ENCODE results near the gene CDC42BPA. TPM values are rescaled to one million over a fixed set of nuclear protein-coding genes. Genes with fewer than 3 reads are reported as not detected.
A peak's percentile ranks its signal among the peaks of the same experiment; 100 is the strongest.
"Not testable (repeated sequence)": the region's sequence is repeated elsewhere in the genome, so short reads cannot be mapped to it uniquely, and the experiment has no call there.

The CDC42BPA gene, protein sequence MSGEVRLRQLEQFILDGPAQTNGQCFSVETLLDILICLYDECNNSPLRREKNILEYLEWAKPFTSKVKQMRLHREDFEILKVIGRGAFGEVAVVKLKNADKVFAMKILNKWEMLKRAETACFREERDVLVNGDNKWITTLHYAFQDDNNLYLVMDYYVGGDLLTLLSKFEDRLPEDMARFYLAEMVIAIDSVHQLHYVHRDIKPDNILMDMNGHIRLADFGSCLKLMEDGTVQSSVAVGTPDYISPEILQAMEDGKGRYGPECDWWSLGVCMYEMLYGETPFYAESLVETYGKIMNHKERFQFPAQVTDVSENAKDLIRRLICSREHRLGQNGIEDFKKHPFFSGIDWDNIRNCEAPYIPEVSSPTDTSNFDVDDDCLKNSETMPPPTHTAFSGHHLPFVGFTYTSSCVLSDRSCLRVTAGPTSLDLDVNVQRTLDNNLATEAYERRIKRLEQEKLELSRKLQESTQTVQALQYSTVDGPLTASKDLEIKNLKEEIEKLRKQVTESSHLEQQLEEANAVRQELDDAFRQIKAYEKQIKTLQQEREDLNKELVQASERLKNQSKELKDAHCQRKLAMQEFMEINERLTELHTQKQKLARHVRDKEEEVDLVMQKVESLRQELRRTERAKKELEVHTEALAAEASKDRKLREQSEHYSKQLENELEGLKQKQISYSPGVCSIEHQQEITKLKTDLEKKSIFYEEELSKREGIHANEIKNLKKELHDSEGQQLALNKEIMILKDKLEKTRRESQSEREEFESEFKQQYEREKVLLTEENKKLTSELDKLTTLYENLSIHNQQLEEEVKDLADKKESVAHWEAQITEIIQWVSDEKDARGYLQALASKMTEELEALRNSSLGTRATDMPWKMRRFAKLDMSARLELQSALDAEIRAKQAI (N-terminal part only)
- 29.8 and 38.2 TPM in 2 replicates for total RNA-seq (2014; rRNA removed)
- 10.2 TPM for polyA plus RNA-seq (2012)

DNA sequence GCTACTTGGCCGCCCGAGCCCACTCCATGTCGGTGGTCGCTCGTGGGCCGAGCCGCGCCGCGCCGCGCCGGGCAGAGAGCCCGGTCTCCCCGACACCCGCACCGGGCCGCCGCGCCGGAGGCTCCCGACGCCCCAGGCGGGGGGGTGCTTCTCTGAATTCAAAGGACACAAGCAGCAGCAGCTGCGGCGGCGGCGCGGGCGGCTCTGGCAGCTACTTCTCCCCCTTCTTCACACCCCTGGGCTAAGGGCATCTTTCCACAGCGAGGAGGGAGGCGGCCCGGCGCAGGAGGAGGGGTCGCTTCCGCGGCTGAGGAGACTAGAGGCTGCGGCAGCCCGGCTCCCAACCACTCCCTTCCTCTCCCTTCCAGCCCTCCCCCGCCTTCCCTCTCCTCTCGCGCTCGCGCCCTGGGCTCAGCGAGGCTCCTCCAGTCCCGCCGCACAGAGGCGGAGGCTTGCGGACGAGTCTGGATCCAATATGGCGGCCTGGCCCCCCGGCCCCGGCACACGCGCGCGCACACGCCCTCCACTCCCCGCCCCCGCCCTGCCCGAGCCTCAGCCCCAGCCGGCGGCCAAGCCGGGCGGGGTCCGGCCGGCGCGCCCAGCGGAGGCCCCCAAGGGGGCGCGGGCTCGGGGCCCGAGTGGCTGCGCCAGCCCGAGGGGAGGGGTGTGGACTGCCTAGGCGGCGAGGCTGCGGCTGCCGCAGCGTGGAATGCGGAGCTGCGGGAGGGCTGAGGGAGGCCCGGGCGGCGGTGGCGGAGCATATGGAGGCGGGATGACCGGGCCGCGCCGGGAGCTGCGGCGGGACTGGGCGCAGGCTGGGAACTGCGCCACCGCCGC, at the start of gene CDC42BPA:
CDC42BPA (minus strand) TSS at position 477 of the 837 bp plus-strand sequence. CDS start 1,310 bp downstream, outside the sequence.
- peak; percentile 90 for DNase-seq (ENCODE audit: low read depth)

DNA sequence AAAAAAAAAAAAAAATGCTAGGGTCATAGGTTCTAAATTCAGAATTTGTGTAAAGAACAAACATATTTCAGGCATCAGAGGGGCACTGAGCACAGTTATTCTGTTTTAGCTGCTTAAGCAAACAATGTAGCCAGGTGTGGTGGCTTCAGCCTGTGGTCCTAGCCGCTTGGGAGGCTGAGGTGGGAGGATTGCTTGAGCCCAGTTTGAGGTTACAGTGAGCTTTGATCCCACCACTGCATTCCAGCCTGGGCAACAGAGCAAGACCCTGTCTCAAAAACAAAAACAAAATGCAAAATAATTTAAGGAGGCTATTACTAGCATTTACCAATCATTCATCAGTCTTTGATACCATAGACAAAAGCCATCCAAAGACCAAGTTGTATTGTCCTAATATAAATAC, 49.7 kb upstream of the CDC42BPA start:
- DNase-seq (ENCODE audit: low read depth), result no peak

DNA sequence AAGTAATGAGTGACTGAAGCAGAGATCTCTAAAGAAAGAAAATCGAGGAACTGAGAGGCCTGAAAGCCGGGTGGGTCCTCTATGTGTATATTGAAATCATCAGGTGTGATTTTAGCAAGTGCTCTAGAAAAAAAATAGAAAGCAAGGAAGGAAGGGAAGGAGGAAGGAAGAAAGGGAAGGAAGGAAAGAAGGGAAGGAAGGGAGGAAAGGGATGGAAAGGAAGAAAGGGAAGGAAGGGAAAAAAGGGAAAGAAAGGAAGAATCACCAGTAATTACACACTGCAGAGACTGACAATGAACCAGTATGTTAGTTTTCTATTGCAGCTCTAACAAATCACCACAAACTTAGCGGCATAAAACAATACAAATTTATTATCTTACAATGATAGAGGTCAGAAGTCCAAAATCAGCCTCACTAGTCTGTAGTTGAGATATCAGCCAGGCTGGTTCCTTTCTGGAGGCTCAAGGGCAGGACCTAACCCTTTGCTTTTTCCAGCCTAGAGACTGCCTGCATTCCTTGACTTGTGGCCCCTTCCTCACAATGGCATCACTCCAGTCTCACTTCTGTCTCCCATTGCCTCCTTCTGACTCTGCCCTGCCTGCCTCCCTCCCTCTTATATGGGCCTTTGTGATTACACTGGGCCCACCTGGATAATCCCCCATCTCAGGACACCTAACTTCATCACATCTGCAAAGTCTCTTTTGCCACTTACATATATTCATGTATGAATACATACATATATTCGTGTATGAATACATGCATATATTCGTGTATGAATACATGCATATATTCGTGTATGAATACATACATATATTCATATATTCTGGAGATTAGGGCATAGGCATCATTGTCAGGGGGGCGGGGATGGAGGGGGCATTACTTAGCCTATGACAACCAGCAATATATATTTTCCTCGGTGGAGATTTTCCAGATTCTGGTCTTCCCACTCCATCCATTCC, 47.5 kb upstream of the CDC42BPA start:
- no peak for DNase-seq (ENCODE audit: low read depth)

DNA sequence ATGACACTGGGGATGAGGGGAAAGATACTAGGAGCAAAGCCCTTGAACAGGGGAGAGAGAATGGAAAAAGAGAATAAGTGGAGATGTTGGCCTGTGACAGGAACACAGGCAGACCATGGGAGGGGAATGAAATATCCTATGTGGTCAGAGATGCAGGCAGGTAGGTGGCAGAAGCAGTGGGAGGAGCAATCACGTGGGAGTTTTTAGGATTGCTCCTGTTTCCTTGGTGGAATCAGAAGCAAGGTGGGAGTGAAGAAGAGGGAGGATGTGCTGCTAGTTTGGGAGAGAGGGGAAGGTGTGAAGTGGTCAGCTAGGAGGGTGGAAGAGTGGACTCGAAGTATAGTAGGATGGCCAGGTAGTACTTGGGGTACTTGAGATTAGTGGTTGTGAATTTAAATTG, 46.4 kb upstream of the CDC42BPA start:
- DNase-seq (ENCODE audit: low read depth), result no peak

DNA sequence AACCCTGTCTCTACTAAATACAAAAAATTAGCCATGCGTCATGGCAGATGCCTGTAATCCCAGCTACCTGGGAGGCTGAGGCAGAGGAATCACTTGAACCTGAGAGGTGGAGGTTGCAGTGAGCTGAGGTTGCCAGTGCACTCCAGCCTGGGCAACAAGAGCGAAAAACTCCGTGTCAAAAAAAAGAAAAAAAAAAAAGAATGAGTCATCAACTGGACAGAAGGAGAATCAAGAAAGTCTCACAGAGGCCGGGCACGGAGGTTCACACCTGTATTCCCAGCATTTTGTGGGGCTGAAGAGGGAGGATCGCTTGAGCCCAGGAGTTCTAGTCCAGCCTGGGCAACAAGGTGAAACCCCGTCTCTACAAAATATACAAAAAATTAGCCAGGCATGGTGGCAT, 45.5 kb upstream of the CDC42BPA start:
- DNase-seq (ENCODE audit: low read depth), result no peak

DNA sequence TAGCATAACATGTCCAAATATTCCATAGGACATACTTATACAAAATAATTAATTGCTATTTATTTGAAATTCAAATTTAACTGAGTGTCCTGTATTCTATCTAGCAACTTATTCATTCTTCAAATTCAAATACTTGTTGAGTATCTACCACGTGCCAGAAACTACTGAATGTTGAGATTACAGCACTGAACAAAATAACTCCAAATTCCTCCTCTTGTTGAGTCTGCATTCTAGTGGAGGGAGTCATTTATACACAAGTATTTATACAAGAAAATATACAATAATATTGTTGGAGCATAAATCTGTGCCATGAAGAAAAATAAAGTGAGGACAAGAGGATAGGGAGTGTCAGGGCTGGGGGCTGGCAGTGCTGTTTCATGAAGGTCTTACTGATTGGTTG, 43.7 kb upstream of the CDC42BPA start:
- no peak for DNase-seq (ENCODE audit: low read depth)

DNA sequence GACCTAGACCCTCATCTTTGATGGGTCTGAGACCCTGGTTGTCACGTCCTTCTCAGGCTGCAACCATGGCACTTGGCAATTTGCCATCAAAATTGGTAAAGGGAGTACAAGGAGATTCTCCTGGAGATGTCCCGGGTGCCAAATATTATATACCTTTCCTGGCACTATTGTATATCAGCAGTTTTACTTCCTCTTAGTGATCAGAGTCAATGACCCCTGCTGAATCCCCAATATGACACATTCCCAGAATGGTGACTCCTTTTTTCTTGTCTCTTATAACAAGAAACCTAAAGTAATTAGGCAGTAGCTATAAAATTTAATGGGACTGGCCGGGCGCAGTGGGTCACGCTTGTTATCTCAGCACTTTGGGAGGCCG, 39.6 kb upstream of the CDC42BPA start:
- DNase-seq (ENCODE audit: low read depth), result no peak

DNA sequence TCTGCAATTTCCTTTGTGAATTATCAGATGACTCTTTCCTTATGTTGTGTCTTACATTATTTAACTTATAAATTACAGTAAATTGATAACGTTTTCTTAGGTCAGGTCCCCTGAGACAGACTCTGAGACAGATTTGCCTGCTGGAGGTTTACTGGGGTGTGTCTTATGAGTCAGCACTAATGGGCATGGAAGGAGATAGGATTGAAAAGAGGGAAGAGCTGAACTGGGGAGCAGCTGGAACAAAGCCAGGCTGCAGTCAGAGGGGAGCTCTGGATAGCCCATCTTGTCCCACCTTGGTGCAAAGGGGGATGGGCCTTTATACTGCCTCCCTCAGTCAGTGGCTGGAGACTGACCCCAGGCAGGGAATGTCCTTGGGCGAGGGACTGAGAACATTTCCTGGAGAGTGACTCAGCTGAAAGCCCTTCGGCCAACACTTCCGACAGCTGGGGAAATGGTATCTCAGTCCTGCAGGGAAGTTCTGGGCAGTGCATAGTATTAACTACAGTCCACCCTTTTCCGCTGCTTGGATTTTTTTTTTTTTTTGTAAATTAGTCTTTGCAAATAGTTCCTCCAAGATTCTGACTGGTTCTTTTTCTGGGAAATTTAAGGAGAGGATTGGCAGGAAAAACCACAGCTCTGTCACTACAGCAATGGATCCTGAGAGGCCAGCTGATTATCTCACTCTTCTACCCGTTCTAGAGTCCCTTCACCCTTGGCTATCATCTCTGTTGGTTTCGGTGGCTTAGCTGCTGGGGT, 39.1 kb upstream of the CDC42BPA start:
- peak; percentile 96 for DNase-seq (ENCODE audit: low read depth)

DNA sequence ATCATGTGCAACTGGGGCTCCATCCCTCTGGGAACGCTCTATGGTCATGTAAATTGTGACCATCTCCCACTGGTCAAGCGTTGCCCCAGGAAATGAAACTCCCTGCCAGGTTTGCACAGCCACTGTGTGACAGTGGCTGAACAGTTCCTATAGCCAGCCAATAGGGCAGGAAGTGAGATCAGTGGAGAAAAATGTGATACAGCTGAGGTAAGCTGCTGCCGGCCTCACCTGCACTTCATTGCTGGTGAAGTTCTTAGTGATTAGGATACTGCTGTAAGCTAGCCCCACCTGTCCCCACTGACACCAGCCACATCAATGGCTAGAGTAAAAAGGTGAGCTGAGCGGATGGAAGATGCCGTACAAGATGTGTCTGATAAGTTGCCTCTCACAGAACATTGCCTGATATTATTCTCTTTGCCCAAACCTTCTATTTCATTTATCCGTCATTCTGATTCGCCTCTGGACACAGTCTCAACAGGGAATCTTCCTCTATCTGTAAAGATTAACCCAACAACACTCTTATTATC, 38.4 kb upstream of the CDC42BPA start:
- no peak for DNase-seq (ENCODE audit: low read depth)

DNA sequence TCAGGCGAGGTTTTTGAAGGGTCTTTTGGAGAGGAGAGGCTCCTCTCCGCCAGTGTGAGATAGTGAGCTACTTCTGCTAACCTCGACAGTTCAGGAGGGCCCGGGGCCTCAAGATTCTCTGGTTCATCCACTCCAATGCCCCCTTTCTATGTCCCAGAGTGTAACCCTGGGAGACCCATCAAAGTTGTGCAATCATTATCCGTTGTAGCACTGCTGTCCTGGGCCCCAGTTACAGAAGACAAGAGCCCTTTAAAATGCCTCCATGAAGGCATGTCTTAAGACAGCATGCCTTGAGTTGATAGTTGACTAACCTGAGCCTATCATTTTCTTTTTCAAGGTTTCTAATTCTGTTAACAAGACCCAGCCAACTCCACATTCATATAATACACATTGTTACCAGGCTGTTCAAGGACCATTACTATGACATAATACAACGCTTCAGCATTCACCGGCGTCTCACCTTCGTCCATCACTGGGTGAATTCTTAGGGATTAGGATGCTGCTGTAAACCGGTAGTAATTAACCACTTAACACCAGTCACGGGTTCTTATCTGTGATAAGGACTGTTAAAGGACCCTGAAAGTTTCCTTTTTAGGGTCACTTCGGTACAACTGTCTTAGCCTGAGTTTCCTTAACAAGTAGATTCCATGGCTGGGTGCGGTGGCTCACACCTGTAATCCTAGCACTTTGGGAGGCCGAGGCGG, 37.4 kb upstream of the CDC42BPA start:
- DNase-seq (ENCODE audit: low read depth), result no peak

DNA sequence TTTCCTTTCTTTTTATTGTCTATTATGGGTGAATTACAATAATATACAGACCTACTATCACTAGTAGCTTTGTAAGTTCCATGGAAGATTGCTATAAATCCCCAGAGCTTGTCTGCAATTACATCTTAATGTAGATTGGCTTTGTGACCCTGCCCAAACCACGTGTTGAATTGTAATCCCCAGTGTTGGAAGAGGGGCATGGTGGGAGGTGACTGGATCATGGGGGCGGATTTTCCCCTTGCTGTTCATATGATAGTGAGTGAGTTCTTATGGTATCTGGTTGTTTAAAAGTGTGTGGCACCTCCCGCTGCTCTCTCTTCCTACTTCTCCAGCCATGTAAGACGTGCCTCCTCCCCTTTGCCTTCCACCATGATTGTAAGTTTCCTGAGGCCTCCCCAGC, 34.9 kb upstream of the CDC42BPA start:
- no peak for DNase-seq (ENCODE audit: low read depth)

DNA sequence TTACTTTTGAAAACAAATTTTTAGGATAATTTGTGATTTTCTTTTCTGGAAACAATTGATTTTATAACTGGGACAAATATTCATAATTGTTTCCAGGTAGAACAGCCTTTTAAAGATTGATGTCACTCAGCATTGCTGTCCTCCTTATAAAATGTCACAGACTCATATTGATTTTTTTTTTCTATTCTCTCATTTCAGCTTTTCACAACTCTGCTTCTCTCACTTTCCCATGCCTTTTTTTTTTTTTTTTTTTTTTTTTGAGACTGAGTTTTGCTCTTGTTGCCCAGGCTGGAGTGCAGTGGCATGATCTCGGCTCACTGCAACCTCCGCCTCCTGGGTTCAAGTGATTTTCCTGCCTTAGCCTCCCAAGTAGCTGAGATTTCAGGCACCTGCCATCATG, 33.9 kb upstream of the CDC42BPA start:
- DNase-seq (ENCODE audit: low read depth), result not testable (repeated sequence)

DNA sequence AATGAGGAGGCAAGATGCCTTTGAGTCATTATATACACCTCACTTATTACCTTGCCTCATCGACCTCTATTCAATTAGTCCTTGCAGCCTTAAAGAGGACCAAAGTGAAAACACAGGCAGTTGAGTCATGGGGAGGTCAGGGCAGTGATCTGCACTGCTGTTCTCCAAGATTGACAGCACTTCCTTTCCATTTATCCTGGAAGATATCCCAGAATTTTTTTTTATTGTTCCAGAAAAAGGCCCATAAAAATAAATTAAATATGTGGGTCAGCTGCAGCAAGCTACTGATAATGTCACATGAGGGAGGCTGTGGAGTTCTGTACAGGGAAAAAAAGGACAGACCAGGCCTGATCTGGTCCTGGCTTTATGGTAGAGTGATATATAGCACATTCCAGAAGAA, 33.2 kb upstream of the CDC42BPA start:
- peak; percentile 79 for DNase-seq (ENCODE audit: low read depth)

DNA sequence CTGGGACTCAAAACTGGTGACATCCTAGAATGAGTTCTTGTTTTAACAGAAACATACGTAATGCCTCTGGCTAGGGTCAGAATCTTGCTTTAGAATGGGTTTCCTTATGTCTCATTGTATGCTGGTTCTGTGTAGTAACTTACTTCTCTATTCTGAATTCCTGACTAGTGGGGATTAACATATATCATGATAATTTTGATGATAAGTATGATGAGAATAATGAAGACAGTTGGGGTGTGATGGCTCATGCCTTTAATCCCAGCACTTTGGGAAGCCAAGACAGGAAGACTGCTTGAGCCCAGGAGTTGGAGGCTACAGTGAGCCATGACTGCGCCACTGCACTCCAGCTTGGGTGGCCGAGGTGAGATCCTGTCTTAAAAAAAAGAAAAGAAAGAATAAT, 31.7 kb upstream of the CDC42BPA start:
- DNase-seq (ENCODE audit: low read depth), result no peak

DNA sequence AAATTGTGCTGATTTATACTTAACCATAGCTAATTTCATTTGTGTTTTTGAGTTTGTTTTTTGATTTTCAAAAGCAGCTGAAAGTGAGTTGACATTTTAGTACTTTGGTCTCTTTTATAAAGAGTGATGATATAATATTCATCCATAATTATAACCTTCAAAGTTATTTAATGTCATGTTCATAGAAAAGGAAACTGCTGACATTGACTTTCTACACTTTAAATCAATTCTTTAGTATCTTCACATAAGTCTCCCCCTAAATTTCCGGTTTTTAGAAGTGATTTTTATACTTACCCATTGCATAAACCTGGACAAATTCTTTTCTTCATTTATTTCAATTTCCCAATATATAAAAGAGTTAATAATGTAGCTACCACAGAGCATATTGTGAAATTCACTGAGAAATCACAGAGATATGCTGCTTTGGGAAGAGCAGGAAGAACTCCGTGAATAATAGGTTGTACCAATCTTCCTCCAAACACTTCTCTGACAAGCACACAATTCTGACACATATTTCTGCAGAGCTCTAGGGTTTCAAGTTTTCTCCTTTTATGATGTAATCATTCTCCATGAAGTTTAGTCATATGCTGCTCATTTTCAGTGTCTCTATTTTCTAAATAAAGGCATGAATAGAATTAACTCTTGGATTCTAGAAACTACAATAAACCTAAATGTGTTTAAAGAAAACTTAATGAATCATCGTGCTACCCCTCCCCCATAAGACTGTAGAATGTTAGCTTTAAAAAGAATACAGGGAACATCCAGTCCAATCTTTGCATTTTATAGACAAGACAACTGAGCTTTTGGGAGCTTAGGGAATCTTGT, 25.6 kb upstream of the CDC42BPA start:
- peak; percentile 91 for DNase-seq (ENCODE audit: low read depth)

DNA sequence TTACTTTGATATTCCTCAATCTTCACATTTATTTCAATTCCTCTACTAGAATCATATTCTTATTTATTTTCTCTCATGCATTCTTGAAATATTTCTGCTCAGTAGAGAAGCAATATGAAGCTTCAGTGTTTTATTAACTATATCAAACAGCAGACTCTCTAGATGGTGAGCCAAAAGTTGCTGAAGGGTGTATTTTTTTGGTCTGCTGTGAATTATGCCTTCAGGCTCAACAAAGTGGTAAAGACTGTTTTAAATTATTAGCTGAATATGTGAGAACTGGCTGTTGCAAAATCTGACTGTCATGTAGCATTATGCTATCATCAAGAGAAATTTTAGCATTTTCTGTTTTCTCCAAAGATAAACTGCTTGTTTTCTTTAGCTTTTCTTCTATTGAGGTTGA, 24.9 kb upstream of the CDC42BPA start:
- DNase-seq (ENCODE audit: low read depth), result no peak

DNA sequence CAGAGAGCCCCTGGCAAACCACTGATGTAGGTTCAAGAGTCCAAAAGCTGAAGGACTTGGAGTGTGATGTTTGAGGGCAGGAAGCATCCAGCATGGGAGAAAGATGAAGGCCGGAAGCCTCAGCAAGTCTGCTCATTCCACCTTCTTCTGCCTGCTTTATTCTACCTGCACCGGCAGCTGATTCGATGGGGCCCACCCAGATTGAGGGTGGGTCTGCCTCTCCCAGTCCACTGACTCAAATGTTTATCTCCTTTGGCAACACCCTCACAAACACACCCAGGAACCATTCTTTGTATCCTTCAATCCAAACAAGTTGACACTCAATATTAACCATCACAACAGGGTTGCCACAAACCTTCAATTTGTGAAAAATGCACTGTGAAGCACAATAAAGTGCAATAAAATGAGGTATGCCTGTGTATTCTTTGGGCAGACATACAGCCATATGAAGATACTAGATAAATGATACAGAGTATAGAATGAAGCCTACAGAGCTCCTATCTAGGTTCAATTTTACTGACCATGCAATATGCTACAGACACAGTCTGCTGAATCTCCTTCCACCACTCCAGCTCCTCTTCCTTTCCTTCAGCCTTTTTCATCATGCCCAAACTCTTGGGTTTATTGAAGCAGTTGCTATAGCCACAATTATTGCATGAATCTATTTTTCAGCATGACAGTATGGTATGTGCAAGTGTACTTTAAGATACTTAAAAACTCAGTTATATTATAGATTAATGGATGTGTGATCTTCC, 24.0 kb upstream of the CDC42BPA start:
- DNase-seq (ENCODE audit: low read depth), result no peak

Measured in LHCN-M2 (cell line).